Natural killer cell (primary cell): Measurements from ENCODE around the gene NXPH2. TPM values are rescaled to one million over a fixed set of nuclear protein-coding genes. Genes with fewer than 3 reads are reported as not detected.

ENCODE experiments used
- ATAC-seq, 3 donors: fragments of 150-1000 bp in 2 of 3; fragments of 200-7000 bp in 1 of 3; cut with Tn5 transposase; 1 replicate in 1 of 3; 2 replicates in 2 of 3; pipeline ENCODE4 v1.10.0; 2021; ENCODE audit warnings: mild to moderate bottlenecking in 2 of 3, moderate library complexity in 2 of 3
- DNase-seq, 2 donors: peaks; one replicate each; pipeline versions ENCODE4 v3.0.0 to v3.0.0-alpha.2; 2013 to 2021; ENCODE audit warnings: mixed read lengths in 1 of 2
- H3K27ac ChIP-seq: one replicate; pipeline ENCODE4 v1.5.1; 2013; ENCODE audit warnings: mild to moderate bottlenecking, low read length
- H3K27me3 ChIP-seq: one replicate; pipeline ENCODE4 v1.6.1; 2013; ENCODE audit warnings: low read length; ENCODE audit not compliant: control insufficient read depth, insufficient read depth
- H3K36me3 ChIP-seq: one replicate; pipeline ENCODE4 v1.6.1; 2013; ENCODE audit warnings: low read length; ENCODE audit not compliant: control insufficient read depth, insufficient read depth
- H3K4me1 ChIP-seq: one replicate; pipeline ENCODE4 v1.6.1; 2013; ENCODE audit warnings: low read length; ENCODE audit not compliant: control insufficient read depth, insufficient read depth
- H3K4me3 ChIP-seq: one replicate; pipeline ENCODE4 v1.5.1; 2013; ENCODE audit warnings: low read length
- H3K9me3 ChIP-seq: one replicate; pipeline ENCODE4 v1.6.1; 2013; ENCODE audit warnings: low read length; ENCODE audit not compliant: control insufficient read depth, insufficient read depth
- H3K27ac Mint-ChIP-seq, 2 donors: one replicate each; pipeline ENCODE4 v1.8.0; 2022; ENCODE audit warnings: mild to moderate bottlenecking in 2 of 2, mixed read lengths in 2 of 2, moderate library complexity in 1 of 2
- H3K27me3 Mint-ChIP-seq, 2 donors: one replicate each; pipeline ENCODE4 v1.8.0; 2022; ENCODE audit warnings: low read depth in 2 of 2, mixed read lengths in 2 of 2
- H3K36me3 Mint-ChIP-seq: one replicate; pipeline ENCODE4 v1.8.0; 2022; ENCODE audit warnings: mixed read lengths
- H3K4me1 Mint-ChIP-seq, 2 donors: one replicate each; pipeline ENCODE4 v1.8.0; 2022; ENCODE audit warnings: mixed read lengths in 2 of 2
- H3K4me3 Mint-ChIP-seq: one replicate; pipeline ENCODE4 v1.8.0; 2022; ENCODE audit warnings: mild to moderate bottlenecking, moderate library complexity, mixed read lengths
- H3K9me3 Mint-ChIP-seq, 2 donors: one replicate each; pipeline ENCODE4 v1.8.0; 2022; ENCODE audit warnings: mixed read lengths in 2 of 2
- CTCF ChIP-seq: fragments of 200-600 bp; IDR thresholded peaks from one replicate; pipeline ENCODE4 v1.8.0; 2022; ENCODE audit warnings: antibody characterized with exemption
- WGBS: methylation state at CpG from one replicate; pipeline ENCODE4 v1.1.7; 2013; ENCODE audit warnings: missing lambda C conversion rate; ENCODE audit not compliant: insufficient coverage; 5-methylcytosine and 5-hydroxymethylcytosine counted together
- intact Hi-C: fragments of 100-400 bp; cut with micrococcal nuclease; formaldehyde crosslinking; loops from one replicate; pipeline ENCODE4 v1.14.2; 2022
- total RNA-seq, 4 donors: library from RNA; stranded (reverse); fragments of 120-200 nt in 1 of 4; gene quantifications; one replicate each; pipeline versions ENCODE4 v1.2.3 to v1.2.4, GENCODE V29; 2013 to 2022

Gene NXPH2
- total RNA-seq, 3 donors from 2014 or later (not counting 1 experiment from before 2014, with no cell fraction given), result not detected

GRCh38 chr2:138727956-138728355 lies 52.2 kb downstream of the NXPH2 start:
- no peak overlapping the region for H3K4me3 Mint-ChIP-seq
- H3K9me3 ChIP-seq, result no peaks in the 10 kb centered on the region
- H3K4me3 ChIP-seq, result no peak overlapping the region
- no peaks in the 10 kb centered on the region for H3K36me3 Mint-ChIP-seq
- no peaks in the 10 kb centered on the region for H3K36me3 ChIP-seq
- H3K4me1 Mint-ChIP-seq, result no peaks in the 10 kb centered on the region
- no peak overlapping the region for H3K27ac ChIP-seq
- no peaks in the 10 kb centered on the region for H3K4me1 ChIP-seq
- ATAC-seq (no peak), DNase-seq (no peak)
- H3K27me3 ChIP-seq, result no peaks in the 10 kb centered on the region
- TF ChIP-seq CTCF, result no peak
- intact Hi-C loops, result no loop called here
- 100% methylated on average over 1 of the region's 1 CpG for WGBS
- no peak overlapping the region for H3K27ac Mint-ChIP-seq
- peaks cover 5% of the 10 kb centered on the region in 2 donors for H3K9me3 Mint-ChIP-seq
- no peaks in the 10 kb centered on the region for H3K27me3 Mint-ChIP-seq

- no peak overlapping the region for H3K27ac Mint-ChIP-seq
- ATAC-seq (no peak), DNase-seq (no peak)
- H3K9me3 Mint-ChIP-seq, result peaks cover 0 to 8% of the 10 kb centered on the region in 2 donors
- H3K4me1 Mint-ChIP-seq, result no peaks in the 10 kb centered on the region
- H3K4me1 ChIP-seq, result no peaks in the 10 kb centered on the region
- no peaks in the 10 kb centered on the region for H3K9me3 ChIP-seq
- no peak overlapping the region for H3K27ac ChIP-seq
- H3K36me3 ChIP-seq, result no peaks in the 10 kb centered on the region
- intact Hi-C loops, result no loop called here
- no peaks in the 10 kb centered on the region for H3K27me3 Mint-ChIP-seq
- no peak overlapping the region for H3K4me3 ChIP-seq
- H3K27me3 ChIP-seq, result no peaks in the 10 kb centered on the region
- TF ChIP-seq CTCF, result no peak
- H3K4me3 Mint-ChIP-seq, result no peak overlapping the region
- no peaks in the 10 kb centered on the region for H3K36me3 Mint-ChIP-seq
These were observed 53.5 kb downstream of the NXPH2 start for GRCh38 chr2:138726681-138727080.

GRCh38 chr2:138724729-138725459 lies 55.3 kb downstream of the NXPH2 start:
- no peaks in the 10 kb centered on the region for H3K27me3 ChIP-seq
- ATAC-seq, result no peak
- H3K4me1 ChIP-seq, result no peaks in the 10 kb centered on the region
- H3K9me3 Mint-ChIP-seq, result peaks cover 0 to 8% of the 10 kb centered on the region in 2 donors
- no peak for TF ChIP-seq CTCF
- H3K27ac ChIP-seq, result no peak overlapping the region
- H3K27me3 Mint-ChIP-seq, result no peaks in the 10 kb centered on the region
- no peaks in the 10 kb centered on the region for H3K36me3 ChIP-seq
- no peak overlapping the region for H3K4me3 ChIP-seq
- H3K36me3 Mint-ChIP-seq, result no peaks in the 10 kb centered on the region
- H3K4me3 Mint-ChIP-seq, result no peak overlapping the region
- intact Hi-C loops, result no loop called here
- DNase-seq, result no peak
- no peak overlapping the region for H3K27ac Mint-ChIP-seq
- H3K9me3 ChIP-seq, result no peaks in the 10 kb centered on the region
- 89% methylated on average over 1 of the region's 2 CpGs for whole genome bisulfite sequencing
- no peaks in the 10 kb centered on the region for H3K4me1 Mint-ChIP-seq

GRCh38 chr2:138724327-138724726 lies 55.9 kb downstream of the NXPH2 start:
- WGBS, result no CpG with 5 or more reads among the region's 2 CpGs
- DNase-seq (no peak), ATAC-seq (no peak)
- Mint-ChIP-seq H3K27me3 (no peaks in the 10 kb centered on the region), H3K36me3 (no peaks in the 10 kb centered on the region), H3K27ac (no peak overlapping the region), H3K9me3 (peaks cover 0 to 7% of the 10 kb centered on the region in 2 donors), H3K4me3 (no peak overlapping the region), H3K4me1 (no peaks in the 10 kb centered on the region)
- Histone ChIP-seq H3K4me3 (no peak overlapping the region), H3K4me1 (no peaks in the 10 kb centered on the region), H3K36me3 (no peaks in the 10 kb centered on the region), H3K9me3 (no peaks in the 10 kb centered on the region), H3K27ac (no peak overlapping the region), H3K27me3 (no peaks in the 10 kb centered on the region)
- intact Hi-C loops, result no loop called here
- TF ChIP-seq CTCF, result no peak
